HG03060 (cell line): ENCODE measurements around the gene TSHZ2.
"Not testable (repeated sequence)": the region's sequence is repeated elsewhere in the genome, so short reads cannot be mapped to it uniquely, and the experiment has no call there.

ENCODE experiments used
- ATAC-seq: cut with Tn5 transposase; IDR thresholded peaks from one replicate; pipeline ENCODE4 v1.9.1; 2021; ENCODE audit warnings: low read depth, moderate number of reproducible peaks; ENCODE audit not compliant: unreplicated experiment

The TSHZ2 gene

GRCh38 chr20:53510704-53511103 lies 538.5 kb downstream of the TSHZ2 start:
- no peak for ATAC-seq

GRCh38 chr20:53512076-53512475 lies 539.9 kb downstream of the TSHZ2 start:
- no peak for ATAC-seq

- ATAC-seq: no peak
These were observed 541.0 kb downstream of the TSHZ2 start for GRCh38 chr20:53513168-53513488.

GRCh38 chr20:53513489-53514298 lies 541.5 kb downstream of the TSHZ2 start:
- no peak for ATAC-seq

- no peak for ATAC-seq
These were observed 543.6 kb downstream of the TSHZ2 start for GRCh38 chr20:53515749-53516148.

GRCh38 chr20:53517146-53517545 lies 545.0 kb downstream of the TSHZ2 start:
- no peak for ATAC-seq

- ATAC-seq: not testable (repeated sequence)
These were observed 549.3 kb downstream of the TSHZ2 start for GRCh38 chr20:53521421-53521820.

- no peak for ATAC-seq
These were observed 549.9 kb downstream of the TSHZ2 start for GRCh38 chr20:53522026-53522425.

- no peak for ATAC-seq
These were observed 550.5 kb downstream of the TSHZ2 start for GRCh38 chr20:53522696-53523095.

GRCh38 chr20:53523615-53524014 lies 551.5 kb downstream of the TSHZ2 start:
- not testable (repeated sequence) for ATAC-seq

- ATAC-seq: no peak
These were observed 552.6 kb downstream of the TSHZ2 start for GRCh38 chr20:53524589-53525312.

GRCh38 chr20:53527196-53527595 lies 555.0 kb downstream of the TSHZ2 start:
- ATAC-seq: no peak

GRCh38 chr20:53529658-53530057 lies 557.5 kb downstream of the TSHZ2 start:
- no peak for ATAC-seq

- ATAC-seq: no peak
These were observed 558.3 kb downstream of the TSHZ2 start for GRCh38 chr20:53530440-53530839.

- not testable (repeated sequence) for ATAC-seq
These were observed 560.6 kb downstream of the TSHZ2 start for GRCh38 chr20:53532654-53533312.

- no peak for ATAC-seq
These were observed 561.3 kb downstream of the TSHZ2 start for GRCh38 chr20:53533500-53533899.

GRCh38 chr20:53534037-53534436 lies 561.9 kb downstream of the TSHZ2 start:
- ATAC-seq: no peak

GRCh38 chr20:53535878-53536277 lies 563.7 kb downstream of the TSHZ2 start:
- no peak for ATAC-seq

- ATAC-seq: not testable (repeated sequence)
These were observed 564.2 kb downstream of the TSHZ2 start for GRCh38 chr20:53536382-53536781.

- no peak for ATAC-seq
These were observed 567.4 kb downstream of the TSHZ2 start for GRCh38 chr20:53539516-53539915.
